GM19238 (cell line): ENCODE data around the gene ERVK3-1.
A peak's percentile ranks its signal among the peaks of the same experiment; 100 is the strongest.

Source experiments
- DNase-seq: peaks from one replicate; pipeline ENCODE4 v3.0.0; 2011; ENCODE audit warnings: low spot score; ENCODE audit not compliant: insufficient read length

Gene ERVK3-1

DNA sequence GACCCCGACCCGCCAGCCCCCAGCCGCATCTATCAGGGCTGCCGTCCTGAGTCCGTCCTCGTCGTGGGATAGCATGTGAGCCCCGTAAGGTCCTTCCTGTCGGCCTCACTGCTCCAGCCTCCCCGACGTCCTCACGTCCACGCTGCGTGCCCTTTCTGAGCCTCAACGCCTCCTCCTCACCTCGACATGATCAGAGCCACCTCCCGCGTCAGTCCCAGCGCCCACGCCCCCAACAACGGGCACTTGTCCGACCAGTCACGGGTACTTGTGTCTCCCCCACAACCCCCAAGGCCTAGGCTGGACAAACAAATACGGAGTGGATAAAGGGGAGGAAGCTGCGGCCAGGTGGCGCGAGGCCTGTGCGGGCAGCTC is 56.7 kb downstream of the ERVK3-1 start:
- DNase-seq, result peak; percentile 68

DNA sequence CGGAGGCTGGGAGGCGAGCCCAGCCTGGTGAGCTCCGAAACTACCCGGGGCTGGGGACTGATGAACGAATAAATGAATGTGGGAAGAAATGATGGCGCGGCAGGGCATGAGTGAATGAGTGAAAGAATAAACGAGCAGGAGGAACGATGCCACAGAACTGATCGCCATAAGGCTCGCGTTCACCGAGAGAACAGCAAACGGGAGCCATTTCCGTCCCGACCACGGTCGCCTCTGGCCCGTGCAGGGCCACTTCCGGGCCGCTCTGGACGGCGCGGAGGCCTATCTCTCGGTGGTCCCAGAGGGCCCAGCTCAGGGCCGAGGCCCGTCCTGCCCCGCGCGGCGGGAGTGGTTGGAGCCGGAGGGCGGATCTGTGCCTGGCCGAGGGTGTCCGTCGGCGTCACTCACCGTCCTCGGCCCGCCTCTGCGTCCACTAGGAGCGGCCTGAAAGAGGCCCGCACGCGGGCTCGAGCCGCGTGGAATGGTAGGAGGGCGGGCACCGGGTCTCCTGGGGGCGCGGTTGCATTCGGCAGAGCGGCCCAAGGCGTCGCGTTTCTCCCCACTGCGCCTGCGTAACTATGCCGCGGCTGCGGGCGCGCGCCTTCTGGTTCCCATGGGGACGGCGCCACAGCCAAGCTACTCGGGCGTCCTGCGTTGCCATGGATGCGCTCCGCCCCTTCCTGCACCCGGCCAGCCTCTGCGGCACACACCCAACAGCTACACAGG is 57.3 kb downstream of the ERVK3-1 start, which contains the start of gene ZNF497:
ZNF497 (minus strand) TSS at position 480 of the 723 bp plus-strand sequence. CDS start 5,116 bp downstream, outside the sequence.
- DNase-seq, result peak; percentile 100

DNA sequence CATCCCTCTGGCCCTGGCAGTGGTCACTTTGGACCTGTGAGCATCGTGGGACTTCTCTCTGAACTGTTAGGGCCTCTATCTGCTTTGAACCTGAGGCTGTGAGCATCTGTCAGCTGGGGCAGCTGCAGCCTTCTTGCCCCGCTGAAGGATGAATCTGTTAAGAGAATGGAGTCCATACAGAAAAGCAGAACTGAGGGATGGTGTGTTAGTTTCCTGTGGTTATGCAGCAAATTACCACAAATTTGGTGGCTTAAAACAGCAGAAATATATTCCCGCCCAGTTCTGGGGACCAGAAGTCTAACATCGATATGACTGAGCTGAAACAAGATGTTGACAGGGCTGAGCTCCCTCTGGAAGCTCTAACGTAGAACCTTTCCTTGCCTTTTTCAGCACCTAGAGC is 59.0 kb downstream of the ERVK3-1 start:
- DNase-seq, result no peak
